Left ventricle myocardium inferior (tissue), 1 donor: ENCODE data around the gene HELT. TPM values are rescaled to one million over a fixed set of nuclear protein-coding genes. Genes with fewer than 3 reads are reported as not detected.
"Not testable (repeated sequence)": the region's sequence is repeated elsewhere in the genome, so short reads cannot be mapped to it uniquely, and the experiment has no call there.

Experiments used
- DNase-seq: peaks from one replicate; pipeline ENCODE4 v3.0.0-alpha.2; 2020
- H3K27ac ChIP-seq: fragments of 200-600 bp; replicated peaks from 2 replicates; pipeline ENCODE4 v1.8.0; 2021
- H3K27me3 ChIP-seq: fragments of 200-600 bp; 2 replicates; pipeline ENCODE4 v1.8.0; 2021; ENCODE audit warnings: low read depth
- H3K36me3 ChIP-seq: fragments of 200-600 bp; 2 replicates; pipeline ENCODE4 v1.8.0; 2021
- H3K4me1 ChIP-seq: fragments of 200-600 bp; 2 replicates; pipeline ENCODE4 v1.8.0; 2021
- H3K4me3 ChIP-seq: fragments of 200-600 bp; 2 replicates; pipeline ENCODE4 v1.8.0; 2021; ENCODE audit warnings: mild to moderate bottlenecking, moderate library complexity
- H3K9me3 ChIP-seq: fragments of 200-600 bp; replicated peaks from 2 replicates; pipeline ENCODE4 v1.8.0; 2021
- CTCF ChIP-seq: fragments of 200-600 bp; IDR thresholded peaks from 2 replicates; pipeline ENCODE4 v1.8.0; 2021; ENCODE audit warnings: antibody characterized with exemption, mild to moderate bottlenecking, borderline replicate concordance
- intact Hi-C: fragments of 100-400 bp; cut with micrococcal nuclease; formaldehyde crosslinking; loops from one replicate; pipeline ENCODE4 v1.11.0; 2022
- long read RNA-seq: library from polyadenylated mRNA; unstranded; transcript quantifications from one replicate; pipeline ENCODE4 v2.0.0, GENCODE V29; 2021
- total RNA-seq: library from RNA; stranded (reverse); fragmentation: NEBNext Ultra II Directional; extraction: Animal tissue kit (Norgen Biotek cat#: 25700); gene quantifications from one replicate; pipeline ENCODE4 v1.2.1, GENCODE V29; 2021
- donor health status: DM: no; HTN: yes; CAD: no; lungs with severe emphysema.

Gene HELT, protein sequence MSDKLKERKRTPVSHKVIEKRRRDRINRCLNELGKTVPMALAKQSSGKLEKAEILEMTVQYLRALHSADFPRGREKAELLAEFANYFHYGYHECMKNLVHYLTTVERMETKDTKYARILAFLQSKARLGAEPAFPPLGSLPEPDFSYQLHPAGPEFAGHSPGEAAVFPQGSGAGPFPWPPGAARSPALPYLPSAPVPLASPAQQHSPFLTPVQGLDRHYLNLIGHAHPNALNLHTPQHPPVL
- not detected for total RNA-seq
- long read RNA-seq = 0 reads

DNA sequence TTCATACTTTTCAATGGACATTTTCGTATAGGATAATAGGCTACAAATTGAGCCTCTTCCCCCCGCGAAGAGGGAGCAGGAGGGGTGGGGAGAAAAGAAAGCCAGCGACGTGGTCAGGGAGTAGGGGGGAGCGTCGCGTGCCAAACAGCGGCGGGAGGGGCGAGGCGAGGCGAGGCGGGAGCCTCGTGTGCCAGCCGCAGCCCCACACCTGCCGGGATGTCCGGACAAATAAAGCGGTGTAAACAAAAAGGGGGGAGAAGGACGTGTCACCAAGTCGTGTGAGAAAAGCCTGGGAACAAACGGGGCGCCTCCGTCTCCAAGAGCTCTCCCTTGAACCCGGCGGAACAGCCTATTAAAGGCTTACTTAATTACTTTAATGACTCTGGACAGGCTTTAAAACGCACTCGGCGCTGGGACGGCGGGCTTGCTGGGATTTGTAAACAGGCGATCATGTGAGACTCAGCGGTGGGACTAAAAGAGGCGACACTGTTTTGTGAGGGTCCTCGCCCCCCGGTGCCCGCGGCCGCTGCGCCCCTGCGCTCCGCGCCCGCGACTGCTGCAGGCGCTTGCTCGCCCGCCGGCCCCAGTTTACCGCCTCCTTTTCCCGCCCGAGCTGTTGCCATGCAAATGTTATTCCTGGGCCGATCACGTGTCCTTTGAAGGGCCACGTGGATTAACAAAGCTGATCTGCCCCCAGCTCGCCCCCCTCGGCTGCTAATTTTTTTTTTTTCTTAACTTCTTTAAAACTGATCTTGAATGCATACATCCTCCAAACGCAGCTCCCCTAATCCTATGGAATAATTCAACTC lies at the start of gene HELT:
TSS of gene HELT (plus strand) at position 527 of the 809 bp plus-strand sequence. CDS start 439 bp downstream, outside the sequence.
- H3K4me1 ChIP-seq = peaks cover 54% of the 10 kb centered on the region
- H3K27ac ChIP-seq = no peak within 1 kb of the TSS
- no peak for DNase-seq
- H3K36me3 ChIP-seq = no peaks in the 10 kb centered on the region
- H3K9me3 ChIP-seq = no peaks in the 10 kb centered on the region
- H3K4me3 ChIP-seq = peak within 1 kb of the TSS; percentile 49
- H3K27me3 ChIP-seq = peaks cover 99% of the 10 kb centered on the region
- intact Hi-C loops = no loop called here
- TF ChIP-seq CTCF = no peak

- TF ChIP-seq CTCF = no peak
- Histone ChIP-seq H3K36me3 (no peaks in the 10 kb centered on the region), H3K4me3 (no peak overlapping the region), H3K4me1 (peaks cover 13% of the 10 kb centered on the region), H3K27me3 (no peaks in the 10 kb centered on the region), H3K27ac (no peak overlapping the region), H3K9me3 (no peaks in the 10 kb centered on the region)
- peak; percentile 55 for DNase-seq
- intact Hi-C loops = no loop called here
Measured at GRCh38 chr4:184968784-184969201, 49.5 kb upstream of the HELT start.

DNA sequence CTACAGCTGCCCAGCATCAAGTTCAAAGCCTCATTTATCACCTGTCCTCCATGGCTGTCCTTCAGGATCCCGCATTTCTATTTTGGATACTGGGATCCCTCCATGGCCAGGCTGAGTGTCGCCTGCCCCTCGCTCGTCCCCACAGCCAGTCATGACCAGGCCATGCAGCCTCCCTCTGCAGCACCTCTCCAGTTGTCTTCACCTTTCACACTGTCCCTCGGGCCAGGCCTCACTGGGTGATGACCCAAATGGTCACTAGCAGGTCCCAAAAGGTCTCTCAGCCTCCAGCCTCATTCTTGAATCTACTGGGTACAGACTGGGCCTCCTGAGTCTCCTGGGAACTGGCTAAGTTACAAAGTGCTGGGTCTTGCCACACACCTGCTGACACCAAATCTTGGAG lies 48.7 kb upstream of the HELT start:
- H3K27ac ChIP-seq = no peak overlapping the region
- H3K9me3 ChIP-seq = no peaks in the 10 kb centered on the region
- no peaks in the 10 kb centered on the region for H3K27me3 ChIP-seq
- no peak overlapping the region for H3K4me3 ChIP-seq
- intact Hi-C loops = no loop called here
- peaks cover 13% of the 10 kb centered on the region for H3K4me1 ChIP-seq
- no peaks in the 10 kb centered on the region for H3K36me3 ChIP-seq
- DNase-seq = no peak
- no peak for TF ChIP-seq CTCF

DNA sequence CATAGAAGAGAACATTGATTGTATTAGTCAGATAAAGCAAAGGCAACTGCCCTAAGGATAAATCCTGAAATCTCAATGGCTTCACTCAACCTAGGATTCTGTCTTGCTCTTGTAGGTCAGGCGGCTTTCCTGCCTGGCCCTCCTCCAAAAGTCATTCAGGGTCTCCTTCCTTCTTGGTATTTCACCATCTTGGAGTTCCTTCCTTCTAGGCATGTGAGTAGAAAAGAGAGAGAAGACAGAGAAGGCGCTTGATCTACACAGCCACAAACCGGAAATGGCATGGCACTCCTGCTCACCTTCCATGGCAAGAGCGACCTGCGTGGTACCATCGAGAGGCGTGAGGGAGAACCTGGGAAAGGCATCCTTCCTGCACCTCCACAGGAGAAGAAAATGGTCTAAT lies 45.3 kb upstream of the HELT start:
- no peak overlapping the region for H3K27ac ChIP-seq
- no peak for TF ChIP-seq CTCF
- intact Hi-C loops = no loop called here
- no peaks in the 10 kb centered on the region for H3K27me3 ChIP-seq
- H3K4me1 ChIP-seq = peaks cover 18% of the 10 kb centered on the region
- H3K36me3 ChIP-seq = no peaks in the 10 kb centered on the region
- DNase-seq = no peak
- no peak overlapping the region for H3K4me3 ChIP-seq
- H3K9me3 ChIP-seq = no peaks in the 10 kb centered on the region

DNA sequence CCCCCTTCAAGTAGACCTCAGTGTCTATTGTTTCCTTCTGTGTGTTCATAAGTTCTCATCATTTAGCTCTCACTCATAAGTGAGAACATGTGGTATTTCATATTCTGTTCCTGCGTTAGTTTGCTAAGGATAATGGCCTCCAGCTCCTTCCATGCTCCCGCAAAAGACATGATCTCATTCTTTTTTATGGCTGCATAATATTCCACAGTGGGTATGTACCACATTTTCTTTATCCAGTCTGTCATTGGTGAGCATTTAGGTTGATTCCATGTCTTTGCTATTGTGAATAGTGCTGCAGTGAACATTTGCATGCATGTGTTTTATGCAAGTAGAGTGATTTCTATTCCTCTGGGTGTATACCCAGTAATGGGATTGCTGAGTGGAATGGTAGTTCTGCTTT lies 41.9 kb upstream of the HELT start:
- H3K27ac ChIP-seq, intact Hi-C loops: not testable (repeated sequence)

GRCh38 chr4:184977747-184978146 lies 40.5 kb upstream of the HELT start:
- H3K36me3 ChIP-seq = no peaks in the 10 kb centered on the region
- no peaks in the 10 kb centered on the region for H3K27me3 ChIP-seq
- peak overlapping the region; percentile 17 for H3K27ac ChIP-seq
- H3K9me3 ChIP-seq = no peaks in the 10 kb centered on the region
- H3K4me1 ChIP-seq = peaks cover 24% of the 10 kb centered on the region
- no peak overlapping the region for H3K4me3 ChIP-seq
- TF ChIP-seq CTCF = no peak
- intact Hi-C loops = no loop called here
- DNase-seq = no peak

More for the DNA sequence above, 41.9 kb upstream of the HELT start:
- H3K27me3 ChIP-seq, H3K36me3 ChIP-seq, H3K4me3 ChIP-seq, DNase-seq, H3K9me3 ChIP-seq: not testable (repeated sequence)
- peaks cover 24% of the 10 kb centered on the region for H3K4me1 ChIP-seq
